ENCODE data around the gene AMBP. TPM values are rescaled to one million over a fixed set of nuclear protein-coding genes. Genes with fewer than 3 reads are reported as not detected.

AMBP gene
- total RNA-seq, 1 donor from 2014 or later: 0.82 TPM

DNA sequence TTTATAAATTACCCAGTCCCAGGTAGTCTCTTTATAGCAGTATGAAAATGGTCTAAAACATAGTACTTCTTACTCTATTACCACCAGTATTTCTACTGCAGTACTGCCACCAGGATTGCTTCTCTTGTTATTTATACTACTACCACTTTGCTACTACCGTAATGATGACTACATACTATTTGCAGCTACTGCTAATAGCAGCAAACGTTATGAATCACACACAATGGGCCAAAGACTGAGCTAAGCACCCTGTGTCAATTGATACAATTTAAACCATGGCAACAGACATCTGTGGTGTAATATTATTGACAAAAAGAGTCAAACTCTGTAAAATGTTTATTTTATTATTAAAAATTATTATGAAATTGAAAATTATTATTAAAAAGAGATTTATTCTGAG is 36.3 kb upstream of the AMBP start:
- DNase-seq (ENCODE audit: low spot score in 2 of 2) (no peak), FAIRE-seq (no peak)

- DNase-seq (ENCODE audit: low spot score in 2 of 2) (no peak), FAIRE-seq (no peak)
Measured at GRCh38 chr9:114112778-114113584, 34.9 kb upstream of the AMBP start.

DNA sequence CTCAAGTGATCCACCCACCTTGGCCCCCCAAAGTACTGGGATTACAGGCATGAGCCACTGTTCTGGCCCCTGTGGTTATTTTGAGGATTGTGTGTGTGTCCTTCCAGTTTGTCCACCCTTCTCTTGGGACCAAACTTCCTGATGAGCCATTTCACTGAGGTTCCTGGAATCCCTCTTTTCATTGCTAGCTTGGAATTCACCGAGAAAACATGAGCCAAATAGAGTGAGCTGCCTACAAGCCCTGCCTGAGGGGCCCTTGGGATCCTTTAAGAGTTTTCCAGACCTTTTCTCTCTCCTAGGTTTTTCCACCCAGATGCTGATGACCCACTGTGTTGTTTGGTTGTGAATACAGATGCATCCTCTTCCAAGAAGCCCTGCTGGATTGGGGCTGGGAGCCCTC is 34.2 kb upstream of the AMBP start:
- DNase-seq (ENCODE audit: low spot score in 2 of 2): no peak
- no peak for FAIRE-seq

GRCh38 chr9:114110180-114110579 is 32.1 kb upstream of the AMBP start:
- DNase-seq (ENCODE audit: low spot score in 2 of 2): no peak
- no peak for FAIRE-seq

GRCh38 chr9:114109124-114109523 is 31.0 kb upstream of the AMBP start:
- DNase-seq (ENCODE audit: low spot score in 2 of 2) (no peak), FAIRE-seq (no peak)

DNA sequence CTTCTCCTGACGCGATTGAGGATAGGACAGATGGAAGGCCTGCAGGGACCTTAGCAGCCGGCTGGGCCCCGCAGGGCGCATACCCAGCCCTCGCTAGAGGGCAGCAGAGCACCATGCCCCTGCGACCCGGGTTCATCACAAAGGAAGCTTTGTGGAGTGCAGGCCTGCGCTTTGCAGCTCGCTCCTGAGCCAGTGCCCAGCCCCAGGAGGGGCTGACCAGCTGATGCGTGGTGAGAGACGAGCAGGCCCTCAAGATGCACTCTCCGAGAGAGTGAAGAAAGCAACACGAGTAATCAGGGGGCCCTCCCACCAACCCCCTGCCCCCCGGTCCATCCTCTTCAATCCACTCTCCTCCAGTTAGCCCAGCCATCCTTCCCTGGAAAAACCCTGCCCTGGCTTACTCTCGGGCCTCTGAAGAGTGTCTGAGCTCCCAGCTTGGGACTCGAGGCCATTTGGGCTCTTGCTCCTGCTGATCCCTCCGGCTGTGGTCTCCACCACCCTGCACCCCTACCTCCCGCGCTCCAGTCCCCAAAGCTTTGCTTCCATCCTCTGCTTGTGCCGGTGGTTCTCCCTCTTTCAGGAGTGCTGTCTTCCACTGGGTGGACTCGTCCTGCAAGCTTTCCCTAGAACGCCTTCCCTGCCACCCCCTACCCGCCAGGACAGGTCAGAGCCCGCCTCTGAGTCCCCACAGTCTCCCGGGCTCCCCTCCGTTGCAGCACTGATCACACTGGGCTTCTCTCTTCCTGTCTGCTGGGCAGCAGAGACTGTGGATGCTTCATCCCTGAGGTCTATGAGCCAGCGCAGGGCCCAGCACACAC is 30.1 kb upstream of the AMBP start:
- no peak for FAIRE-seq
- peak; percentile 70 to 74 for DNase-seq (ENCODE audit: low spot score in 2 of 2)

- FAIRE-seq (no peak), DNase-seq (ENCODE audit: low spot score in 2 of 2) (no peak)
Measured at GRCh38 chr9:114107286-114108001, 29.3 kb upstream of the AMBP start.

- FAIRE-seq: no peak
- DNase-seq (ENCODE audit: low spot score in 2 of 2): no peak
Measured at GRCh38 chr9:114105236-114105635, 27.1 kb upstream of the AMBP start.

GRCh38 chr9:114102484-114102883 is 24.4 kb upstream of the AMBP start:
- FAIRE-seq: no peak
- DNase-seq (ENCODE audit: low spot score in 2 of 2): no peak

DNA sequence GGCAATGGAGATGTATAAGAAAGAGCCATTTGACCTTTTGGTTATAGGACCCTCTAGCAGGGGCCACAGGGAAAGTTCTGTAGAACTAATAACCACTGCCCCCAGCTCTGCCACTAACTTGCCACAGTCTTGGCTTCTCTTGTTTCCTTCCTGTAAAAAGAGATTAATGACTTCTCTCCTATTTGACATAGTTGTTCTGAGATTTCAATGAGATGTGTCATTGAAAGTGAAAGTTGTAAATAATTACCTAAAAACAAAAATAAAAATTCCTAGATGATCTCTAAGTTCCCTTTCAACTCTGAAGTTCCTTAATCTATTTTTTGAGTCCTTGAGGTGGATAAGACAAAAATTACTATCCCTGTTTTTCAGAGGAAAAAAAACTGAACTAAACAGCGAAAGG is 22.4 kb upstream of the AMBP start:
- DNase-seq (ENCODE audit: low spot score in 2 of 2): no peak
- FAIRE-seq: no peak

DNA sequence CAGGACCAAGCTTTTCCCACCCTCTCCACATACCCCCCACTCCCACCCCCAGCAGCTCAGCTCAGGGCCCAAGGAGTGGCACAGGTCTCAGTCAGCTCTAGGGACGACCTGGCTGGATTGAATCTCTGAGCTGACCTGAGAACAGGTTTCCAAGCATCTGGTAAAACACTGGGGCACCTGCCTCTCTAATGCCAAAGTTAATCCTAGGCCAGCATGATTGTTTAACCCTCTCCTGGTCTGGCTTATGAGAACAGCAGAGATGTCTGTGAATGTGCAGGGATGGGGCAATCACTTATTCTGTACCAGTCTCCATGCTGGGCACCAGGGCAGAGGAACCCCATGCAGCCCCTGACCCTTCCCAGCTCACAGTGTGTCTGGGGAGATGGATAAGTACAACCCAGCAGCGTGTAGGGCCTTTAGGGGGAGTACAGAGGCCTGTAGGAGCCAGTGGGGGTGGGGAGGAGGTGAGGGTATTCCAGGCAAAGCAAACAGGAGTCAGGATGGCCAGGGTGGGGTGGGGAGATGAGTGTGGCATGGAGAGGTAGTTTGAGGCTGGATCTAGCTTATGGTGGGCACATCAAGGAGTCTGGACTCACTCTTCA is 21.7 kb upstream of the AMBP start:
- FAIRE-seq (no peak), DNase-seq (ENCODE audit: low spot score in 2 of 2) (no peak)

DNA sequence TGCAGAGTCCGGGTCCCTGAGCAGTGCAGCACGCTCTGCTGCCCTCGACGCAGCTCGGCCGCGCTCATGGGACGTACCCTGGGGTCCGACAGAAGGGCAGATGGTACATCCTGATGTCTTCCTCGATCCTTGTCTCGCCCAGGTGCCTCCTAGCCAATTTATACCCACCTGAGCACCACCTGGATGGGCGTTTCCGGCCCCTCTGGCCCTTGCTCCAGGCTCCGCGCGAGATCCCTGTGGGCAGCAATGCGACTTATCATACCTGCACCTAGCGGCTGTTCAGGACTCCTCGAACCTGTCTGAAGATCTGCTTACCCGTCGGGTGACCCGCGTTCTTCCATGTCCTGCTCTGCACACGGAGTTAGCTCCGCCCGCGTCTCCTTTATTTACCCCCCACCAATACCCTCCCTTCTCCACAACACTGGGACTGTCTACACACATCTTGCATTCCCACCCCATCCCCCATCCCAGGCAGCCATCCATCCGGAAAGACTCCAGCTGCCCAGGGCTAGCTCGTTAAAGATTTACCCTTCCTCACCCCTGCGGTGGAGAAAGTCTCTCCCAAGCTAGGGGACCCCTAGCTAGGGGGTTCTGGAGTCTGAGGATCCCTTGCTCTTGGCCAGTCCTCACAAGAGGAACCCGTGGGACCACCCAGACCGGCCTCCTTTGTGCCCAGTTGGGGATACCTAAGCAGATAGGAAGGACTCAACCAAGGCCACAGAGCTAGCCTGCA is 21.0 kb upstream of the AMBP start, which contains the start of gene KIF12:
TSS of gene KIF12 (minus strand) at position 357 of the 733 bp plus-strand sequence. CDS start at position 341, 16 bp downstream.
- FAIRE-seq (no peak), DNase-seq (ENCODE audit: low spot score in 2 of 2) (no peak)

GRCh38 chr9:114098021-114098935 is 20.2 kb upstream of the AMBP start:
- FAIRE-seq (no peak), DNase-seq (ENCODE audit: low spot score in 2 of 2) (peak; percentile 36 to 62)

DNA sequence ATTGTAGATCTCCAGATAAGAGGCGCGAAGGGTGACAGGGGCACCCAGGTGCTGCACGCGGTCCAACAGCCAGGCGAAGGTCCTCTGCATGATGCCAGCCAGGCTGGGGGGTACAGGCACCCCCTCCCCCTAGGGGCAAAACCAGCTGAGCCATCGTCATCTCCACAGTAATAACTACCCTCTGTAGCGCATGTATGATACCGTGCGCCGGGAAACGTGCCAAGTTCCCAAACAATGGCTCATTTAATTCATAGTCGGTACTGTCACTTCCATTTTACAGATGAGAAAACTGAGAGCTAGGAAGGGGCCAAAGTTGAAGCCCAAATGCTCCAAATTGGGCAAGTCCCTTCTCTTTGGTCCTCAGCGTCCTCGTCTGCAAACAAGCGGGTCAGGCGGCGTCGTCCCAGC is 19.5 kb upstream of the AMBP start:
- FAIRE-seq: no peak
- no peak for DNase-seq (ENCODE audit: low spot score in 2 of 2)

- no peak for FAIRE-seq
- no peak for DNase-seq (ENCODE audit: low spot score in 2 of 2)
Measured at GRCh38 chr9:114096866-114097612, 18.9 kb upstream of the AMBP start.

- FAIRE-seq (no peak), DNase-seq (ENCODE audit: low spot score in 2 of 2) (no peak)
Measured at GRCh38 chr9:114096041-114096511, 18.0 kb upstream of the AMBP start.

- DNase-seq (ENCODE audit: low spot score in 2 of 2) (no peak), FAIRE-seq (no peak)
Measured at GRCh38 chr9:114094971-114095370, 16.9 kb upstream of the AMBP start.
